H9 (cell line): ENCODE results near the gene GABRB3. TPM values are rescaled to one million over a fixed set of nuclear protein-coding genes. Genes with fewer than 3 reads are reported as not detected.

Experiments
- DNase-seq: peaks from one replicate; pipeline ENCODE4 v3.0.0-alpha.2; 2017
- H2AFZ ChIP-seq: one replicate; pipeline ENCODE4 v1.6.1; 2013; ENCODE audit warnings: mild to moderate bottlenecking, low read length, control low read depth, moderate library complexity
- H2AK5ac ChIP-seq: 2 replicates; pipeline ENCODE4 v1.6.1; 2013; ENCODE audit warnings: low read length, control low read depth, mixed read lengths; ENCODE audit not compliant: insufficient read length
- H2BK120ac ChIP-seq: one replicate; pipeline ENCODE4 v1.6.1; 2013; ENCODE audit warnings: low read depth, mild to moderate bottlenecking, low read length, control low read depth, inconsistent platforms; ENCODE audit not compliant: poor library complexity, severe bottlenecking
- H2BK12ac ChIP-seq: 2 replicates; pipeline ENCODE4 v1.6.1; 2013; ENCODE audit warnings: low read length, control low read depth, mixed read lengths, low read depth; ENCODE audit not compliant: insufficient read length
- H2BK15ac ChIP-seq: 2 replicates; pipeline ENCODE4 v1.6.1; 2013; ENCODE audit warnings: low read depth, low read length, control low read depth
- H2BK20ac ChIP-seq: one replicate; pipeline ENCODE4 v1.6.1; 2013; ENCODE audit warnings: low read depth, mild to moderate bottlenecking, low read length, control low read depth, inconsistent platforms; ENCODE audit not compliant: poor library complexity, severe bottlenecking
- H2BK5ac ChIP-seq: 2 replicates; pipeline ENCODE4 v1.6.1; 2013; ENCODE audit warnings: low read length, control low read depth, mixed read lengths; ENCODE audit not compliant: insufficient read length
- H3K14ac ChIP-seq: 2 replicates; pipeline ENCODE4 v1.6.1; 2013; ENCODE audit warnings: low read length, control low read depth; ENCODE audit not compliant: insufficient read depth
- H3K18ac ChIP-seq: 2 replicates; pipeline ENCODE4 v1.6.1; 2013; ENCODE audit warnings: low read depth, mild to moderate bottlenecking, mixed read lengths, low read length, control low read depth; ENCODE audit not compliant: insufficient read length
- H3K23ac ChIP-seq: 2 replicates; pipeline ENCODE4 v1.6.1; 2013; ENCODE audit warnings: low read length, control low read depth, mixed read lengths, low read depth; ENCODE audit not compliant: insufficient read length
- H3K23me2 ChIP-seq: 2 replicates; pipeline ENCODE4 v1.6.1; 2013; ENCODE audit warnings: low read depth, mild to moderate bottlenecking, mixed read lengths, low read length, control low read depth; ENCODE audit not compliant: insufficient read length, poor library complexity, severe bottlenecking
- H3K27ac ChIP-seq: 2 replicates; pipeline ENCODE4 v1.5.1; 2013; ENCODE audit warnings: low read length, control low read depth, mixed read lengths, low read depth; ENCODE audit not compliant: insufficient read length
- H3K27me3 ChIP-seq: 2 replicates; pipeline ENCODE4 v1.6.1; 2013; ENCODE audit warnings: low read length, control low read depth, inconsistent platforms; ENCODE audit not compliant: insufficient read depth
- H3K4ac ChIP-seq: 2 replicates; pipeline ENCODE4 v1.6.1; 2013; ENCODE audit warnings: low read depth, mild to moderate bottlenecking, control low read depth, inconsistent platforms, low read length, moderate library complexity
- H3K4me1 ChIP-seq: 2 replicates; pipeline ENCODE4 v1.6.1; 2013; ENCODE audit warnings: low read length, control low read depth, inconsistent platforms; ENCODE audit not compliant: insufficient read depth
- H3K4me2 ChIP-seq: 2 replicates; pipeline ENCODE4 v1.6.1; 2013; ENCODE audit warnings: low read length, control low read depth, mixed read lengths; ENCODE audit not compliant: insufficient read length, insufficient read depth
- H3K56ac ChIP-seq: 2 replicates; pipeline ENCODE4 v1.6.1; 2013; ENCODE audit warnings: low read depth, mild to moderate bottlenecking, mixed read lengths, low read length, control low read depth; ENCODE audit not compliant: insufficient read length
- H3K79me1 ChIP-seq: 2 replicates; pipeline ENCODE4 v1.6.1; 2013; ENCODE audit warnings: low read depth, mild to moderate bottlenecking, moderate library complexity, low read length, control low read depth, inconsistent platforms; ENCODE audit not compliant: insufficient read depth, poor library complexity, severe bottlenecking
- H3K79me2 ChIP-seq: 2 replicates; pipeline ENCODE4 v1.6.1; 2013; ENCODE audit warnings: low read length, control low read depth, inconsistent platforms; ENCODE audit not compliant: insufficient read depth
- H3K9ac ChIP-seq: 2 replicates; pipeline ENCODE4 v1.6.1; 2013; ENCODE audit warnings: low read length, control low read depth, mixed read lengths; ENCODE audit not compliant: insufficient read length; ENCODE audit errors: extremely low read depth
- H3K9me3 ChIP-seq: one replicate; pipeline ENCODE4 v1.6.1; 2013; ENCODE audit warnings: low read depth, low read length, inconsistent platforms; ENCODE audit not compliant: control insufficient read depth
- H3T11ph ChIP-seq: one replicate; pipeline ENCODE4 v1.6.1; 2013; ENCODE audit warnings: mild to moderate bottlenecking, low read length, control low read depth, inconsistent platforms
- H4K20me1 ChIP-seq: one replicate; pipeline ENCODE4 v1.6.1; 2013; ENCODE audit not compliant: control insufficient read depth, insufficient read length, insufficient read depth
- H4K5ac ChIP-seq: 2 replicates; pipeline ENCODE4 v1.6.1; 2013; ENCODE audit warnings: low read depth, mild to moderate bottlenecking, mixed read lengths, low read length, control low read depth; ENCODE audit not compliant: insufficient read length
- H4K8ac ChIP-seq: replicated peaks from 2 replicates; pipeline ENCODE4 v1.6.1; 2013; ENCODE audit warnings: low read length, control low read depth, mixed read lengths, low read depth; ENCODE audit not compliant: insufficient read length
- H4K91ac ChIP-seq: 2 replicates; pipeline ENCODE4 v1.6.1; 2013; ENCODE audit warnings: low read depth, mild to moderate bottlenecking, moderate library complexity, mixed read lengths, low read length, control low read depth; ENCODE audit not compliant: insufficient read length
- H3K27ac Mint-ChIP-seq, 3 experiments: 2 replicates in 2 of 3; 3 replicates in 1 of 3; pipeline ENCODE4 v1.8.0; 2020 to 2021; ENCODE audit warnings: mixed read lengths in 3 of 3, mild to moderate bottlenecking in 1 of 3, moderate library complexity in 1 of 3
- H3K27me3 Mint-ChIP-seq: 2 replicates; pipeline ENCODE4 v1.8.0; 2021; ENCODE audit warnings: low read depth, mild to moderate bottlenecking, moderate library complexity, mixed read lengths
- H3K36me3 Mint-ChIP-seq, 3 experiments: 2 replicates in 2 of 3; 3 replicates in 1 of 3; pipeline ENCODE4 v1.8.0; 2020 to 2021; ENCODE audit warnings: low read depth in 3 of 3, mixed read lengths in 3 of 3; ENCODE audit not compliant: insufficient read depth in 1 of 3
- H3K4me1 Mint-ChIP-seq, 2 experiments: 2 replicates each; pipeline ENCODE4 v1.8.0; 2020; ENCODE audit warnings: mixed read lengths in 2 of 2
- H3K4me3 Mint-ChIP-seq, 2 experiments: 2 replicates in 1 of 2; 3 replicates in 1 of 2; pipeline ENCODE4 v1.8.0; 2020 to 2021; ENCODE audit warnings: mild to moderate bottlenecking in 2 of 2, mixed read lengths in 2 of 2, moderate library complexity in 1 of 2
- H3K9me3 Mint-ChIP-seq, 2 experiments: 2 replicates in 1 of 2; 3 replicates in 1 of 2; pipeline ENCODE4 v1.8.0; 2020; ENCODE audit warnings: mild to moderate bottlenecking in 2 of 2, mixed read lengths in 2 of 2, moderate library complexity in 1 of 2
- WGBS: extraction: QIAGEN DNeasy Blood & Tissue Kit; methylation state at CpG from one replicate; pipeline ENCODE4 v1.1.7; 2013; ENCODE audit warnings: missing lambda C conversion rate, low lambda C conversion rate, mixed read lengths; ENCODE audit not compliant: insufficient read length; ENCODE audit errors: extremely low coverage; 5-methylcytosine and 5-hydroxymethylcytosine counted together
- total RNA-seq: library from RNA; stranded (reverse); gene quantifications from 2 replicates; pipeline ENCODE4 v1.2.1, GENCODE V29; 2021
- TF ChIP-seq, protein P1 (sequence below): fragments of 200-600 bp; sonication (generic); conservative IDR thresholded peaks from 3 replicates; pipeline ENCODE4 v1.8.0; 2021; ENCODE audit warnings: antibody characterized with exemption, mild to moderate bottlenecking

The GABRB3 gene
- total RNA-seq, 1 experiment from 2014 or later = 98.2 TPM

DNA sequence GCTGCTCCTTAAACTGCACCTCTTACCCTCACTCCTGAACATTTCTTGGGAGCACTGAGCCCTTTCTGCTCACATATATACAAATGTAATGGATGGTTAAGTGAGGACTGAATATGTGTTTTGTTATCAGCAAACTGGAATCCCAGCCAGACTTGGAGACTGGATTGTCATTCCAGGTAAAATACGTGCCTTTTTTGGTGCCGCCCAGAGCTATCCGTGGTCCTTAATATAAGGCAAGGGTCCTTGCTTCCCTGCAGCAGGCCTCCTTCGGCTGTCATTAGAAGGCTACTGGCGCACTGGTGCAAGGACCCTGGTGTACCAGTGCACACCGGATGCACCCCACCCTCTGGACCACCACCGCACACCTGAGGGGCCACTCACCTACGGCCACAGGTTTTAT lies 1.1 kb upstream of the GABRB3 start:
- H4K8ac ChIP-seq = no peak overlapping the region
- no peak overlapping the region for H2BK15ac ChIP-seq
- peak; percentile 64 for DNase-seq
- WGBS = no CpG with 5 or more reads among the region's 8 CpGs
- H3K79me1 ChIP-seq = no peaks in the 10 kb centered on the region
- H3K23me2 ChIP-seq = peaks cover 10% of the 10 kb centered on the region
- no peak overlapping the region for H2AK5ac ChIP-seq
- H3K56ac ChIP-seq = no peak overlapping the region
- peaks cover 6 to 23% (median 12%) of the 10 kb centered on the region in 3 experiments for H3K36me3 Mint-ChIP-seq
- peak overlapping the region; percentile 66 for H3K4me2 ChIP-seq
- H2BK5ac ChIP-seq = no peak overlapping the region
- no peak overlapping the region for H3K4ac ChIP-seq
- peak overlapping the region; percentile 73 to 86 for H3K4me3 Mint-ChIP-seq
- H2BK20ac ChIP-seq = no peak overlapping the region
- H3K79me2 ChIP-seq = peaks cover 6% of the 10 kb centered on the region; the same call in 1 of the 2 replicates
- H3T11ph ChIP-seq = no peak overlapping the region
- H3K14ac ChIP-seq = no peak overlapping the region
- no peaks in the 10 kb centered on the region for H3K27me3 ChIP-seq
- TF ChIP-seq, protein P1, sequence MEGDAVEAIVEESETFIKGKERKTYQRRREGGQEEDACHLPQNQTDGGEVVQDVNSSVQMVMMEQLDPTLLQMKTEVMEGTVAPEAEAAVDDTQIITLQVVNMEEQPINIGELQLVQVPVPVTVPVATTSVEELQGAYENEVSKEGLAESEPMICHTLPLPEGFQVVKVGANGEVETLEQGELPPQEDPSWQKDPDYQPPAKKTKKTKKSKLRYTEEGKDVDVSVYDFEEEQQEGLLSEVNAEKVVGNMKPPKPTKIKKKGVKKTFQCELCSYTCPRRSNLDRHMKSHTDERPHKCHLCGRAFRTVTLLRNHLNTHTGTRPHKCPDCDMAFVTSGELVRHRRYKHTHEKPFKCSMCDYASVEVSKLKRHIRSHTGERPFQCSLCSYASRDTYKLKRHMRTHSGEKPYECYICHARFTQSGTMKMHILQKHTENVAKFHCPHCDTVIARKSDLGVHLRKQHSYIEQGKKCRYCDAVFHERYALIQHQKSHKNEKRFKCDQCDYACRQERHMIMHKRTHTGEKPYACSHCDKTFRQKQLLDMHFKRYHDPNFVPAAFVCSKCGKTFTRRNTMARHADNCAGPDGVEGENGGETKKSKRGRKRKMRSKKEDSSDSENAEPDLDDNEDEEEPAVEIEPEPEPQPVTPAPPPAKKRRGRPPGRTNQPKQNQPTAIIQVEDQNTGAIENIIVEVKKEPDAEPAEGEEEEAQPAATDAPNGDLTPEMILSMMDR = no peak
- 0 out of 2 replicates have a peak, but pooled peaks cover 3% of the 10 kb centered on the region for H3K27me3 Mint-ChIP-seq
- H2BK12ac ChIP-seq = no peak overlapping the region
- H2AFZ ChIP-seq = no peak overlapping the region
- H3K23ac ChIP-seq = no peak overlapping the region
- H3K9me3 ChIP-seq = no peaks in the 10 kb centered on the region
- H4K91ac ChIP-seq = no peak overlapping the region
- no peak overlapping the region for H3K18ac ChIP-seq
- peak overlapping the region in 2 of 3 experiments; percentile 77 to 89; a peak in 2 of 7 replicates for H3K27ac Mint-ChIP-seq
- no peaks in the 10 kb centered on the region for H4K20me1 ChIP-seq
- no peak overlapping the region for H4K5ac ChIP-seq
- H3K4me1 ChIP-seq = peaks cover 11% of the 10 kb centered on the region; the same call in 1 of the 2 replicates
- H3K4me1 Mint-ChIP-seq = peaks cover 55 to 59% of the 10 kb centered on the region in 2 experiments
- H3K27ac ChIP-seq = no peak overlapping the region
- peaks cover 0 to 4% of the 10 kb centered on the region in 2 experiments; a peak in 2 of 5 replicates for H3K9me3 Mint-ChIP-seq
- H3K9ac ChIP-seq = peak overlapping the region; percentile 6
- no peak overlapping the region for H2BK120ac ChIP-seq
